SK-N-SH (cell line): ENCODE data around the gene TBC1D5.

Experiments used
- CHD2 ChIP-seq: fragments of 150-350 bp; IDR thresholded peaks from 2 replicates; pipeline ENCODE4 v1.6.1; 2018; ENCODE audit warnings: low read length; ENCODE audit not compliant: partially characterized antibody
- EZH2phosphoT487 ChIP-seq: fragments of 200-600 bp; sonication (generic); IDR thresholded peaks from 2 replicates; pipeline ENCODE4 v1.6.1; 2017; ENCODE audit warnings: low read depth, mixed run types, mild to moderate bottlenecking, antibody characterized with exemption, moderate library complexity, borderline replicate concordance
- FOXM1 ChIP-seq: IDR thresholded peaks from 2 replicates; pipeline ENCODE4 v1.4.0; 2012; ENCODE audit warnings: low read depth, mild to moderate bottlenecking
- GATA2 ChIP-seq: sonication (generic); formaldehyde crosslinking; IDR thresholded peaks from 2 replicates; pipeline ENCODE4 v1.5.0; 2020; ENCODE audit warnings: mild to moderate bottlenecking, missing genetic modification reagents
- MXI1 ChIP-seq: IDR thresholded peaks from 2 replicates; pipeline ENCODE4 v1.6.1; 2012; ENCODE audit warnings: mild to moderate bottlenecking, low read depth, low read length, improper control_type of control experiment
- POLR2AphosphoS5 ChIP-seq: IDR thresholded peaks from 2 replicates; pipeline ENCODE4 v1.6.1; 2012; ENCODE audit warnings: low read depth, low read length
- RAD21 ChIP-seq: IDR thresholded peaks from 2 replicates; pipeline ENCODE4 v1.6.1; 2012; ENCODE audit warnings: mild to moderate bottlenecking, low read length
- RFX5 ChIP-seq: IDR thresholded peaks from 2 replicates; pipeline ENCODE4 v1.6.1; 2012; ENCODE audit warnings: mild to moderate bottlenecking, improper control_type of control experiment, low read length
- SMC3 ChIP-seq: IDR thresholded peaks from 2 replicates; pipeline ENCODE4 v1.6.1; 2012; ENCODE audit warnings: low read depth, low read length, improper control_type of control experiment
- USF1 ChIP-seq: IDR thresholded peaks from 2 replicates; pipeline ENCODE4 v1.4.0; 2012; ENCODE audit warnings: low read depth, borderline replicate concordance
- USF2 ChIP-seq: fragments of 150-350 bp; IDR thresholded peaks from 2 replicates; pipeline ENCODE4 v1.6.1; 2017; ENCODE audit warnings: antibody characterized with exemption, low read length, low read depth, borderline replicate concordance
- TF ChIP-seq, protein P1 (sequence below): fragments of 200-600 bp; sonication (generic); IDR thresholded peaks from 2 replicates; pipeline ENCODE4 v1.6.1; 2017; ENCODE audit warnings: antibody characterized with exemption, mild to moderate bottlenecking, moderate library complexity
- TF ChIP-seq, protein P2 (sequence below): IDR thresholded peaks from 2 replicates; pipeline ENCODE4 v1.4.0; 2012; ENCODE audit warnings: low read depth

DNA sequence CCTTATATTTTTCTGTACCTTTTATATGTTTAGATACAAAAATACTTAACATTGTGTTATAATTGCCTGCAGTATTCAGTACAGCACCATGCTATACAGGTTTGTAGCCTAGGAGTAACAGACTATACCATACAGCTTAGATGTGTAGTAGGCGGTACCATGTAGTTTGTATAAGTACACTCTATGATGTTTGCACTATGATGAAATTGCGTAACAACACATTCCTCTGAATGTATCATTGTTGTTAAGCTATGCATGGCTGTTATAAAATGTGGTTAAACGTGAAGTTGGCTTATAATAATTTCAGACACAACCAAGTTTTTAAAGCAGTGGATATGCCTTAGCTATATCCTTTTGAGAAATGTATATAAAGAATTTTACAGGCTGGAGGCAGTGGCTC is 529.3 kb downstream of the TBC1D5 start:
- TF ChIP-seq MXI1 = no peak
- TF ChIP-seq, protein P1, sequence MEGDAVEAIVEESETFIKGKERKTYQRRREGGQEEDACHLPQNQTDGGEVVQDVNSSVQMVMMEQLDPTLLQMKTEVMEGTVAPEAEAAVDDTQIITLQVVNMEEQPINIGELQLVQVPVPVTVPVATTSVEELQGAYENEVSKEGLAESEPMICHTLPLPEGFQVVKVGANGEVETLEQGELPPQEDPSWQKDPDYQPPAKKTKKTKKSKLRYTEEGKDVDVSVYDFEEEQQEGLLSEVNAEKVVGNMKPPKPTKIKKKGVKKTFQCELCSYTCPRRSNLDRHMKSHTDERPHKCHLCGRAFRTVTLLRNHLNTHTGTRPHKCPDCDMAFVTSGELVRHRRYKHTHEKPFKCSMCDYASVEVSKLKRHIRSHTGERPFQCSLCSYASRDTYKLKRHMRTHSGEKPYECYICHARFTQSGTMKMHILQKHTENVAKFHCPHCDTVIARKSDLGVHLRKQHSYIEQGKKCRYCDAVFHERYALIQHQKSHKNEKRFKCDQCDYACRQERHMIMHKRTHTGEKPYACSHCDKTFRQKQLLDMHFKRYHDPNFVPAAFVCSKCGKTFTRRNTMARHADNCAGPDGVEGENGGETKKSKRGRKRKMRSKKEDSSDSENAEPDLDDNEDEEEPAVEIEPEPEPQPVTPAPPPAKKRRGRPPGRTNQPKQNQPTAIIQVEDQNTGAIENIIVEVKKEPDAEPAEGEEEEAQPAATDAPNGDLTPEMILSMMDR = no peak
- TF ChIP-seq POLR2AphosphoS5 = no peak
- TF ChIP-seq RAD21 = no peak
- TF ChIP-seq GATA2 = no peak
- TF ChIP-seq USF1 = no peak
- TF ChIP-seq SMC3 = no peak
- no peak for TF ChIP-seq EZH2phosphoT487
- TF ChIP-seq USF2 = no peak
- TF ChIP-seq FOXM1 = no peak
- TF ChIP-seq RFX5 = no peak
- TF ChIP-seq, protein P2, sequence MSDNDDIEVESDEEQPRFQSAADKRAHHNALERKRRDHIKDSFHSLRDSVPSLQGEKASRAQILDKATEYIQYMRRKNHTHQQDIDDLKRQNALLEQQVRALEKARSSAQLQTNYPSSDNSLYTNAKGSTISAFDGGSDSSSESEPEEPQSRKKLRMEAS = no peak
- no peak for TF ChIP-seq CHD2
